IPS DF 4.7 (cell line): ENCODE results near the gene ACY1.
"Not testable (repeated sequence)": the region's sequence is repeated elsewhere in the genome, so short reads cannot be mapped to it uniquely, and the experiment has no call there.

Experiments
- DNase-seq: peaks from one replicate; pipeline ENCODE4 v3.0.0-alpha.2; 2013; ENCODE audit warnings: low spot score; ENCODE audit errors: extremely low read depth

Gene ACY1

GRCh38 chr3:51982352-51982837, 940 bp upstream of the ACY1 start:
- no peak for DNase-seq

- no peak for DNase-seq
Measured at GRCh38 chr3:51983578-51984268, 388 bp downstream of the ACY1 start.

GRCh38 chr3:51984269-51984647, 923 bp downstream of the ACY1 start:
- no peak for DNase-seq

- no peak for DNase-seq
Measured at GRCh38 chr3:51985063-51985462, 1.7 kb downstream of the ACY1 start.

- DNase-seq = no peak
Measured at GRCh38 chr3:51986010-51986947, 2.9 kb downstream of the ACY1 start.

GRCh38 chr3:51987568-51987967, 4.2 kb downstream of the ACY1 start:
- DNase-seq = no peak

- no peak for DNase-seq
Measured at GRCh38 chr3:51988286-51989146, 5.2 kb downstream of the ACY1 start.

GRCh38 chr3:51990501-51990971, 7.2 kb downstream of the ACY1 start:
- DNase-seq = not testable (repeated sequence)

GRCh38 chr3:51992017-51992682, 8.8 kb downstream of the ACY1 start:
- no peak for DNase-seq

GRCh38 chr3:51993657-51994056, 10.3 kb downstream of the ACY1 start:
- DNase-seq = not testable (repeated sequence)

- DNase-seq = no peak
Measured at GRCh38 chr3:51994530-51994929, 11.2 kb downstream of the ACY1 start.

GRCh38 chr3:51995346-51996163, 12.2 kb downstream of the ACY1 start, which contains the start of gene RPL29:
Gene RPL29, minus strand, starts transcription at chr3:51995895. Its CDS starts 434 bp downstream, at chr3:51995461.
- DNase-seq = no peak

- DNase-seq = no peak
Measured at GRCh38 chr3:51997172-51997571, 13.8 kb downstream of the ACY1 start.

GRCh38 chr3:51997935-51998596, 14.7 kb downstream of the ACY1 start:
- DNase-seq = no peak

- DNase-seq = no peak
Measured at GRCh38 chr3:51998774-51999173, 15.4 kb downstream of the ACY1 start.

GRCh38 chr3:51999846-52000245, 16.5 kb downstream of the ACY1 start:
- DNase-seq = no peak

- DNase-seq = no peak
Measured at GRCh38 chr3:52001443-52001974, 18.2 kb downstream of the ACY1 start.

GRCh38 chr3:52002748-52003147, 19.4 kb downstream of the ACY1 start:
- DNase-seq = no peak
